Activated B cell treated with CpG ODN at 0.5 μM for 24 hours (primary cell): ENCODE data around the gene SNX13. TPM values are rescaled to one million over a fixed set of nuclear protein-coding genes. Genes with fewer than 3 reads are reported as not detected.

Experiments used
- ATAC-seq: fragments of 200-7000 bp; cut with Tn5 transposase; one replicate; pipeline ENCODE4 v1.10.0; 2021; ENCODE audit warnings: low read depth, mild to moderate bottlenecking, moderate library complexity
- CTCF ChIA-PET: fragments of 350-600 bp; sonication (Branson Sonifier 250); formaldehyde crosslinking; loops from one replicate; lab custom pipeline; 2021; ENCODE audit warnings: antibody characterized with exemption; lab: Charles Lee
- POLR2A ChIA-PET: fragments of 350-600 bp; sonication (Branson Sonifier 250); formaldehyde crosslinking; loops from one replicate; lab custom pipeline; 2021; ENCODE audit warnings: antibody characterized with exemption; lab: Charles Lee
- DNase-seq: peaks from one replicate; pipeline ENCODE4 v3.0.0; 2022
- H3K27ac Mint-ChIP-seq: one replicate; pipeline ENCODE4 v1.8.0; 2020; ENCODE audit warnings: mixed read lengths
- H3K27me3 Mint-ChIP-seq: one replicate; pipeline ENCODE4 v1.8.0; 2021; ENCODE audit warnings: mixed read lengths
- H3K36me3 Mint-ChIP-seq: one replicate; pipeline ENCODE4 v1.8.0; 2021; ENCODE audit warnings: low read depth, mixed read lengths
- H3K4me1 Mint-ChIP-seq: one replicate; pipeline ENCODE4 v1.8.0; 2021; ENCODE audit warnings: mixed read lengths
- H3K4me3 Mint-ChIP-seq: one replicate; pipeline ENCODE4 v1.8.0; 2020; ENCODE audit warnings: mild to moderate bottlenecking, mixed read lengths
- H3K9me3 Mint-ChIP-seq: one replicate; pipeline ENCODE4 v1.8.0; 2020; ENCODE audit warnings: mixed read lengths
- CTCF ChIP-seq: fragments of 200-600 bp; IDR thresholded peaks from one replicate; pipeline ENCODE4 v1.8.0; 2022; ENCODE audit warnings: antibody characterized with exemption, mild to moderate bottlenecking
- intact Hi-C: fragments of 100-400 bp; cut with micrococcal nuclease; formaldehyde crosslinking; loops from one replicate; pipeline ENCODE4 v1.15.1; 2024
- total RNA-seq: library from RNA; stranded (reverse); gene quantifications from 2 replicates; pipeline ENCODE4 v1.2.3, GENCODE V29; 2022

SNX13 gene
- total RNA-seq, 1 donor from 2014 or later = 46.5 TPM

DNA sequence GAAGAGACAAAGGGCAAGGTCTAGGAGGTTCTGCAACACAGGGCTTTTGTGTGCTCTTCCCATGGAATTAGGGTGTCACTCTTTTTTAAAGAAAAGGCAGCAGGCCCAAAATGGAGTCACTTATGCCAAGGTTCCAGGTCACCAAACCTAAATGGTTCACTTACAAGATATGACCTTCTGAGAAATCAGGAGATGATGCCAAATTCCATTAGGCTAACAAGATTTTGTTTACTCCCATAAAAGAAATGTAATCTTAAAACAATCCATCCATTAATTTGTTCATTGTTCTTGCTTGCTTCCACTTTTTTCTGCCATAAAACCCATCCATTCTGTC, 158.1 kb downstream of the SNX13 start:
- ATAC-seq (no peak), DNase-seq (no peak)
- Mint-ChIP-seq H3K4me1 (no peaks in the 10 kb centered on the region), H3K27me3 (no peaks in the 10 kb centered on the region), H3K4me3 (no peak overlapping the region), H3K36me3 (peaks cover 2% of the 10 kb centered on the region), H3K27ac (no peak overlapping the region), H3K9me3 (no peaks in the 10 kb centered on the region)
- ChIA-PET CTCF (no interaction called here), POLR2A (no interaction called here)
- intact Hi-C loops = no loop called here
- TF ChIP-seq CTCF = no peak

- Mint-ChIP-seq H3K4me1 (no peaks in the 10 kb centered on the region), H3K27me3 (no peaks in the 10 kb centered on the region), H3K36me3 (no peaks in the 10 kb centered on the region), H3K27ac (no peak overlapping the region), H3K9me3 (no peaks in the 10 kb centered on the region), H3K4me3 (no peak overlapping the region)
- CTCF ChIA-PET = no interaction called here
- DNase-seq (no peak), ATAC-seq (no peak)
- POLR2A ChIA-PET = no interaction called here
- TF ChIP-seq CTCF = no peak
- intact Hi-C loops = no loop called here
Measured at GRCh38 chr7:17781491-17782215, 158.6 kb downstream of the SNX13 start.

DNA sequence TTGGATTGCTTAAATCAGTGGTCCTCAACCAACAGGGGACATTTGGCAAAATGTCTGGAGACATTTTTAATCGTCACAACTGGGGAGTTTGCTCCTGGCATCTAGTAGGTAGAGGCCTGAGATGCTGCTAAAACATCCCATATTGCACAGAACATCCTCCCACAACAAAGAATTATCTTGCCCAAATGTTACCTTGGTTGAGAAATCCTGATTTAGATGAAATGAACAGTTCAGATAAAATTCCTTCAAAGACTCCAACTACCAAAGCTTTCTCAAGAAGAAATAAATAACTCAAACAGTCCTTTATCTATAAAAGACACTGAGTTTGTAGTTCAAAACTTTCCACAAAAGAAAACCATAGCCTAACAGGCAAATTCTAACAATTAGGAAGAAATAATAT, 160.9 kb downstream of the SNX13 start:
- POLR2A ChIA-PET = no interaction called here
- H3K27me3 Mint-ChIP-seq = no peaks in the 10 kb centered on the region

DNA sequence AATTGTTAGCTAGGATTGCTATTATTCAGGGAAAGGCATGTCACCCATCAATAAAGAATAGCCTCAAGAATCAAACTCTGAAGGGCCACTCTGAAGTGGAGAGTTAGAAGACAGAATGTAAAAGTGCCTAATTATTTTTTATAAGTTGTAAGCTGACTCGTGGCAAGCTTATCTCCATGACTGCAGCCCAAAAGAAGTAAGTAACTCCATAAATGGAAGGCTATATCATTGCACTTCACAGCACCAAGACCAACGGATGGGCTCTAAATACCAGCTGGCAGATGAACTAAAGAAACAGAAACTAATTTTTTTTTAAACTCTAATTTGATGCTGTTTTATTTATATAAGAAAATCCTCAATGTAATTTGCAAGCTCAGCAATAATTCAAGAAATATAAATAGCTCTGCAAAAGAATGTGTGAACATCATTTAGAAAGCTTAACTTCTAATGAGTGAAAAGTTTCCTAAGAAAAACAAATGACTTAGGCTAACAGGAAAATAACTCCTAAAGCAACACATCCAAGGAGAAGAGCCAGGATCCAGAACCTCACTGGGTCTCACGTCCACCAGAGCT, 165.5 kb downstream of the SNX13 start:
- no peak overlapping the region for H3K4me3 Mint-ChIP-seq
- peaks cover 9% of the 10 kb centered on the region for H3K4me1 Mint-ChIP-seq
- no peak for ATAC-seq
- ChIA-PET CTCF (no interaction called here), POLR2A (no interaction called here)
- no peaks in the 10 kb centered on the region for H3K36me3 Mint-ChIP-seq
- no peaks in the 10 kb centered on the region for H3K27me3 Mint-ChIP-seq
- H3K27ac Mint-ChIP-seq = no peak overlapping the region
- intact Hi-C loops = no loop called here
- no peak for TF ChIP-seq CTCF
- DNase-seq = no peak
- no peaks in the 10 kb centered on the region for H3K9me3 Mint-ChIP-seq

More for the DNA sequence above, 160.9 kb downstream of the SNX13 start:
- Mint-ChIP-seq H3K27ac (no peak overlapping the region), H3K36me3 (no peaks in the 10 kb centered on the region), H3K4me1 (no peaks in the 10 kb centered on the region), H3K9me3 (no peaks in the 10 kb centered on the region), H3K4me3 (no peak overlapping the region)
- ATAC-seq = no peak
- TF ChIP-seq CTCF = no peak
- intact Hi-C loops = no loop called here
- no peak for DNase-seq
- CTCF ChIA-PET = no interaction called here

GRCh38 chr7:17774248-17774647, 166.0 kb downstream of the SNX13 start:
- H3K9me3 Mint-ChIP-seq = no peaks in the 10 kb centered on the region
- no peak for TF ChIP-seq CTCF
- H3K36me3 Mint-ChIP-seq = no peaks in the 10 kb centered on the region
- ATAC-seq (no peak), DNase-seq (no peak)
- H3K4me3 Mint-ChIP-seq = no peak overlapping the region
- CTCF ChIA-PET = no interaction called here
- no peak overlapping the region for H3K27ac Mint-ChIP-seq
- peaks cover 11% of the 10 kb centered on the region for H3K4me1 Mint-ChIP-seq
- POLR2A ChIA-PET = no interaction called here
- H3K27me3 Mint-ChIP-seq = no peaks in the 10 kb centered on the region
- intact Hi-C loops = no loop called here
